Measurements from ENCODE around the gene IMP4.
A peak's percentile ranks its signal among the peaks of the same experiment; 100 is the strongest.

The IMP4 gene

GRCh38 chr2:130334026-130334425 is 8.7 kb upstream of the IMP4 start:
- ChIA-PET POLR2A (interaction anchor here (0.9 kb wide), 1 partner anchor 9 kb away, joined by 3 read pairs; the partner anchor contains the start of gene IMP4), CTCF (interaction anchor here (0.7 to 8.7 kb wide), 10 partner anchors 8 to 398 kb away, joined by 3 to 88 read pairs (median 8); partner anchors contain the start of genes IMP4, MZT2B, PTPN18 and SMPD4)
- H3K4me3 ChIP-seq (ENCODE audit: low read depth, low read length): no peak overlapping the region
- TF ChIP-seq CTCF (IDR thresholded peaks at IDR 0.05; ENCODE audit: insufficient read depth, low read length, missing control alignments): no peak
- no peak for DNase-seq (ENCODE audit: low read depth, low spot score)

DNA sequence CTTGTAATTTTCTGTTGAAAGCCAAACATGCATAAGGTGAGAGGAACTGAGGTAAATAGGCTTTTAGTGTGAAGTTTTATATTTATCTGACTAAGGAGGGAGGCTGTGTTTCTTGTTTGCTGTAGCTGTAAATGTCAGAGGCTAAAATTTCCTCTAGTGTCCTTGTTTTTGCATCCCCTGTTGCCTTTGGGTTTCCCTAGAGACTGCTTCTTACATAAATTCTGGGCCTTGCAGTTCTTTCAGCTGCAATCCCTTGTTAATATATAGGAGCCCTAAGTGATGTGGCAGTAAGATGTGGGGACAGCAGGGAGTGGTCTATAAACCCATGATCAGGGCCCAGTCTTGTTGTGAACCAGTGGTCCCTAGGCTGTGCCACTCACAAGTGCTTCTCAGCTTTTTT is 7.5 kb upstream of the IMP4 start:
- CTCF ChIA-PET: interaction anchor here (0.7 to 8.7 kb wide), 7 partner anchors 7 to 411 kb away, joined by 3 to 88 read pairs (median 5); partner anchors contain the start of genes IMP4, MZT2B and SMPD4
- no peak for TF ChIP-seq CTCF (IDR thresholded peaks at IDR 0.05; ENCODE audit: insufficient read depth, low read length, missing control alignments)
- no peak for DNase-seq (ENCODE audit: low read depth, low spot score)
- no peak overlapping the region for H3K4me3 ChIP-seq (ENCODE audit: low read depth, low read length)
- POLR2A ChIA-PET: no interaction called here

DNA sequence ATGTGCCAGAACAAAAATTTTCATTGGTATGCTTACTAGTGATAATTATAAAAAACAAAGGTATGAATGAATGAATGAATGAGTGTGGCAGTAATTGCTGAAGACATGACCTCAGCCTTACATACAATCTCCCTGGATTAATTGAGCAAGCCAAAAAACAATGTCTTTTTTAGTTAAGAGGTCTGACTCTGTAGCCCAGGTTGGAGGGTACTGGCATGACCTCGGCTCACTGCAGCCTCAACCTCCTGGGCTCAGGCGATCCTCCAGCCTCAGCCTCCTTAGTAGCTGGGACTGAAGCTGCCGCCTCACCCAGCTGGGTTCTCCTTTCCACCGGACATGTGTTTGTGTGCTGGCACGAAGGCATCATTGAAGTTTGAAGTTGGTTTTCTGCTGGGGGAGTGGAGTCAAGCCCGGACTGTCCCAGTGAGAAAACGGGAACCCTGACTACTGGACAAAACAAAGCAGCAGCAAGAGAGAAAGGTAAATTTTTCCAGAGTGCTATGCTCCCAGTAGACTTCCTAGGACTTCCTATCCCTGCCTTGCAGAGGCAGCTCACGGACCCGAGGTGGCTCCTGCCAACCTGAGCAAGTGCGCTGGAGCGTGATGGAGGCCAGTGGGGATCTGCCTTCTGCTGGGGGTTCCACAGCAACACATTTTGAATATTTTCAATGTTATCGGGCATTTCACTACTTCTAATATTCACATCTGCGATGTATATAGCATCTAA is 6.4 kb upstream of the IMP4 start:
- DNase-seq (ENCODE audit: low read depth, low spot score): no peak
- ChIA-PET CTCF (interaction anchor here (0.6 to 9.9 kb wide), 8 partner anchors 8 to 400 kb away, joined by 3 to 88 read pairs (median 4); partner anchors contain the start of genes MZT2B and SMPD4), POLR2A (interaction anchor here (0.8 kb wide), 1 partner anchor 8 kb away, joined by 3 read pairs; no protein-coding TSS in a partner anchor)
- H3K4me3 ChIP-seq (ENCODE audit: low read depth, low read length): no peak overlapping the region
- TF ChIP-seq CTCF (IDR thresholded peaks at IDR 0.05; ENCODE audit: insufficient read depth, low read length, missing control alignments): no peak

- POLR2A ChIA-PET: interaction anchor here (0.6 to 0.8 kb wide), 3 partner anchors 9 to 1060 kb away, joined by 3 to 4 read pairs (median 3); partner anchors contain the start of gene SMPD4
- no peak for DNase-seq (ENCODE audit: low read depth, low spot score)
- CTCF ChIA-PET: interaction anchor here (0.6 to 9.9 kb wide), 5 partner anchors 9 to 154 kb away, joined by 3 to 88 read pairs (median 4); partner anchors contain the start of genes MZT2B and SMPD4
- TF ChIP-seq CTCF (IDR thresholded peaks at IDR 0.05; ENCODE audit: insufficient read depth, low read length, missing control alignments): peak; percentile 11
- H3K4me3 ChIP-seq (ENCODE audit: low read depth, low read length): peak overlapping the region; percentile 58
Observed at GRCh38 chr2:130336877-130337734, 5.6 kb upstream of the IMP4 start.

DNA sequence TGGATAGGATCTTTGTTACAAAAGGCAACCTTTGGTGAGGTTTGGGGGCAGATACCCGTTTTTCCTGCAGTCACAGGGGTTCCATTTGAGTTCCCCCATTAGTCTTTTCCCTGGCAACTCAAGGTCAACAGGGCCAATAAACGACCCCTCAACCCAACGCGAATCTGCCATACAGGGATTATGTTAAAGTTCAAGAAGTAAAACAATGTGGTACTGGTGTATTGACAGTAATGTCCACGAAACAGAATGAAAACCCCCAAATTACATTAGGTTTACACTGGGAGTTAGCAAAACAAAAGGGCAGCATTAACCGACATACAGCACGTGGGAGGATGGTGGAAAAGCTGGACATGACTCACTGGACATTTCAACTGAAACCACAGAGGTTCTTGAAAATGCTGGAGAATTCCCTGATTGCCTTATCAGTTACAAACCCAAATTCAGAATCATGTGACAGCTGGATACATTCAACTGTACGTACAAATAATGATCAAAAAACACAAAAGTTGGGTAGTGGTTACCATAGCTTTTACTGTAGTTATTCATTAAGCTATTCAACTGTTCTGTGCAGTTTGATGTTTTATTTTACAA is 4.9 kb upstream of the IMP4 start:
- ChIA-PET POLR2A (interaction anchor here (0.6 kb wide), 1 partner anchor 156 kb away, joined by 4 read pairs; the partner anchor contains the start of gene SMPD4), CTCF (interaction anchor here (1.5 to 9.9 kb wide), 3 partner anchors 9 to 155 kb away, joined by 4 to 88 read pairs (median 53); partner anchors contain the start of genes MZT2B and SMPD4)
- peak overlapping the region; percentile 58; the same call in 1 of the 2 replicates for H3K4me3 ChIP-seq (ENCODE audit: low read depth, low read length)
- DNase-seq (ENCODE audit: low read depth, low spot score): no peak
- no peak for TF ChIP-seq CTCF (IDR thresholded peaks at IDR 0.05; ENCODE audit: insufficient read depth, low read length, missing control alignments)
